ENCODE measurements around the gene LMO7.

DNA sequence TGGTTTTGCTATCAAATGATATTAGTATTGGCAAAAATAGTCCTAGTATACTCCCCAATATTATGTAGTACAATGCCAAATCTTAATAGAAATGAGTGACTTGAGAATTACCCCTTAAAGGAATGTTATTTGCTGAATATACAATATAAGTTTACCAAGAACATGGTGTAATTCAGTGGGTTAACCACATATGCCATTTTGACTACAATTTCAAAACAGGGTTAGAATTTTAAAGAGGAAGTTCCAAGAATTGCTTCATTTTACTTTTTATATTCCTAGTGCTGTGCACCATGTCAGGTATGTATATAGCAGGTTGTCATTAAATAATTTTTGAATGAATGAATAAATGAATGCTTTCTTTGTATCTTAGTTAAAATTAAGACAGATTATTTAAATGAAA lies 66.3 kb downstream of the LMO7 start:
- TF ChIP-seq, protein P1, sequence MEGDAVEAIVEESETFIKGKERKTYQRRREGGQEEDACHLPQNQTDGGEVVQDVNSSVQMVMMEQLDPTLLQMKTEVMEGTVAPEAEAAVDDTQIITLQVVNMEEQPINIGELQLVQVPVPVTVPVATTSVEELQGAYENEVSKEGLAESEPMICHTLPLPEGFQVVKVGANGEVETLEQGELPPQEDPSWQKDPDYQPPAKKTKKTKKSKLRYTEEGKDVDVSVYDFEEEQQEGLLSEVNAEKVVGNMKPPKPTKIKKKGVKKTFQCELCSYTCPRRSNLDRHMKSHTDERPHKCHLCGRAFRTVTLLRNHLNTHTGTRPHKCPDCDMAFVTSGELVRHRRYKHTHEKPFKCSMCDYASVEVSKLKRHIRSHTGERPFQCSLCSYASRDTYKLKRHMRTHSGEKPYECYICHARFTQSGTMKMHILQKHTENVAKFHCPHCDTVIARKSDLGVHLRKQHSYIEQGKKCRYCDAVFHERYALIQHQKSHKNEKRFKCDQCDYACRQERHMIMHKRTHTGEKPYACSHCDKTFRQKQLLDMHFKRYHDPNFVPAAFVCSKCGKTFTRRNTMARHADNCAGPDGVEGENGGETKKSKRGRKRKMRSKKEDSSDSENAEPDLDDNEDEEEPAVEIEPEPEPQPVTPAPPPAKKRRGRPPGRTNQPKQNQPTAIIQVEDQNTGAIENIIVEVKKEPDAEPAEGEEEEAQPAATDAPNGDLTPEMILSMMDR (IDR thresholded peaks at IDR 0.05), result no peak
- TF ChIP-seq POLR2A (IDR thresholded peaks at IDR 0.05), result no peak
